Lower leg skin (tissue), 4 donors: ENCODE measurements around the gene ITGB5. TPM values are rescaled to one million over a fixed set of nuclear protein-coding genes. Genes with fewer than 3 reads are reported as not detected.

ENCODE experiments used
- DNase-seq, 2 donors: peaks; one replicate each; pipeline ENCODE4 v3.0.0-alpha.2; 2019; ENCODE audit warnings: low spot score in 2 of 2
- H3K4me3 ChIP-seq: fragments of 200-600 bp; sonication (generic); 2 replicates; pipeline ENCODE4 v1.5.1; 2017; ENCODE audit warnings: mild to moderate bottlenecking, low read depth; ENCODE audit not compliant: poor library complexity, severe bottlenecking
- POLR2A ChIP-seq, 2 donors: fragments of 450-650 bp; IDR thresholded peaks; one replicate each; pipeline ENCODE4 v1.6.1; 2016 to 2017; ENCODE audit warnings: antibody characterized with exemption in 2 of 2, mild to moderate bottlenecking in 1 of 2, moderate library complexity in 1 of 2
- WGBS, 2 donors: methylation state at CpG; one replicate each; pipeline ENCODE4 v1.1.5; 2018; 5-methylcytosine and 5-hydroxymethylcytosine counted together
- intact Hi-C: fragments of 100-400 bp; cut with DNase I; formaldehyde crosslinking; loops from one replicate; pipeline ENCODE4 v1.15.0; 2023; ENCODE audit warnings: low total_unique reads
- total RNA-seq, 4 donors: library from RNA; depleted of rRNA; stranded (reverse); fragments of >200 nt; gene quantifications; one replicate each; pipeline ENCODE4 v1.1.0, GENCODE V29; 2016
- TF ChIP-seq, protein P1 (sequence below), 3 donors: fragments of 450-650 bp; IDR thresholded peaks; one replicate each; pipeline ENCODE4 v1.5.1; 2016; ENCODE audit warnings: antibody characterized with exemption in 3 of 3, mild to moderate bottlenecking in 3 of 3, moderate library complexity in 2 of 3

ITGB5 gene
- total RNA-seq, 4 donors from 2014 or later, result 210 to 414 (median 286) TPM

DNA sequence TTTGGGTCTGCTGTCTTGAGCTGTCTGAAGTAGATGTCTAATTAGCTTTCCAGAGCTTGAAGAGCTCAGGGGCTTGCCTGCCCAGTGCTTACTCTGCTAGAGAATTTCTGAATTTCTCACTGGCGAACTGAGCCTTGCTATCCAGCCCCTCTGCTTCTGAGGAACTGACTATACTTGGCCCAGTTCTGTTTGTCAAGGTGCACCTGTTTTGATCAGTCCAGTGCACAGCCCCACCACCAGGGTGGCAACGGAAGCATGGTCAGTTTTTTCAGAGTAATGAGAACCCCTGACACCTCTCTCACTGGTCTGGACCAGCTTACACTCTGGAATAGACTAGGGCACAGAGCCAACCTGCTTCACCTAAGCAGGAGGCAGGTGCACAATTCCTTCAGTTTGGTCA lies 25.2 kb downstream of the ITGB5 start:
- intact Hi-C loops, result no loop called here
- no peak for TF ChIP-seq POLR2A (IDR thresholded peaks at IDR 0.05)
- TF ChIP-seq, protein P1, sequence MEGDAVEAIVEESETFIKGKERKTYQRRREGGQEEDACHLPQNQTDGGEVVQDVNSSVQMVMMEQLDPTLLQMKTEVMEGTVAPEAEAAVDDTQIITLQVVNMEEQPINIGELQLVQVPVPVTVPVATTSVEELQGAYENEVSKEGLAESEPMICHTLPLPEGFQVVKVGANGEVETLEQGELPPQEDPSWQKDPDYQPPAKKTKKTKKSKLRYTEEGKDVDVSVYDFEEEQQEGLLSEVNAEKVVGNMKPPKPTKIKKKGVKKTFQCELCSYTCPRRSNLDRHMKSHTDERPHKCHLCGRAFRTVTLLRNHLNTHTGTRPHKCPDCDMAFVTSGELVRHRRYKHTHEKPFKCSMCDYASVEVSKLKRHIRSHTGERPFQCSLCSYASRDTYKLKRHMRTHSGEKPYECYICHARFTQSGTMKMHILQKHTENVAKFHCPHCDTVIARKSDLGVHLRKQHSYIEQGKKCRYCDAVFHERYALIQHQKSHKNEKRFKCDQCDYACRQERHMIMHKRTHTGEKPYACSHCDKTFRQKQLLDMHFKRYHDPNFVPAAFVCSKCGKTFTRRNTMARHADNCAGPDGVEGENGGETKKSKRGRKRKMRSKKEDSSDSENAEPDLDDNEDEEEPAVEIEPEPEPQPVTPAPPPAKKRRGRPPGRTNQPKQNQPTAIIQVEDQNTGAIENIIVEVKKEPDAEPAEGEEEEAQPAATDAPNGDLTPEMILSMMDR (IDR thresholded peaks at IDR 0.05), result no peak
- H3K4me3 ChIP-seq, result no peak overlapping the region
- peak in 1 of 2 donors; percentile 60 for DNase-seq
- 78 to 92% methylated on average over 2 of the region's 2 CpGs for WGBS, 2 donors

DNA sequence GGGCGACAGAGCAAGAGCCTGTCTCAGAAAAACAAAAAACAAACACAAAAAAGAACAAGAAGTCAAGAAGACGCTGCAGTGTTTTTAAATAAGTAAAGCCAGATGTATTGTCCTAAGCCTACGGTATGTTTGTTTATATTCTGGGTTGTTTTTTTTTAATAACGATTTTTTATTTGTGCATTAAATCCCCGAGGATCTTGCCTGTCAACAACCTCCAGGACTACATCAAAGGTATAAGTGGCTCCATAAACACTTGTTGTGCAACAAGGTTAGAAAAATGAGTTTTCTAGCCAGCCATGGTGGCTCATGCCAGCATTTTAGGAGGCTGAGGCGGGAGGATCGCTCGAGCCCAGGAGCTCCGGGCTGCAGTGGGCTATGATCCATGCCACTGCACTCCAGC lies 26.1 kb downstream of the ITGB5 start:
- TF ChIP-seq, protein P1 (IDR thresholded peaks at IDR 0.05), result no peak
- no peak for TF ChIP-seq POLR2A (IDR thresholded peaks at IDR 0.05)
- intact Hi-C loops, result no loop called here
- peak in 1 of 2 donors; percentile 80 for DNase-seq
- H3K4me3 ChIP-seq, result no peak overlapping the region
- 57 to 72% methylated on average over 9 of the region's 9 CpGs for WGBS, 2 donors

DNA sequence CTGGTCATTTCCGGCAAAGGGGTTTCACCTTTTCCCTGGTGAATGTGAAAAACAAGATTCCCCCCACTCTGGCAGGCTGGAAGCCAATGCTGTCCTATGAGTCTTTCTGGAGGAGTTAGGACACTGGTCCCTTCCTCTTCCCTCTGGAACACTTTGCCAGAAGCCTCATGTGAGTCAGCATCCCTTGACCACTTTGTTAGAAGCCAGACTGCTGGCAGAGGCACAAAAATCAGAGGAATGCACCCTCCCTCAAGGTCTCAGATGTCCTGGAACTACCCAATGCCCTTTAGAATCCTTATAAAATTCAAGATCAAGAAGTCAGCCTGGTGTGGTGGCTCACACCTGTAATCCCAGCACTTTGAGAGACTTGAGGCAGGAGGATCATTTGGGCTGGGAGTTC lies 26.6 kb downstream of the ITGB5 start:
- no peak overlapping the region for H3K4me3 ChIP-seq
- WGBS, 2 donors, result 50 to 67% methylated on average over 1 of the region's 1 CpG
- intact Hi-C loops, result no loop called here
- TF ChIP-seq, protein P1 (IDR thresholded peaks at IDR 0.05), result no peak
- TF ChIP-seq POLR2A (IDR thresholded peaks at IDR 0.05), result no peak
- peak; percentile 83 to 94 for DNase-seq

- intact Hi-C loops, result no loop called here
- WGBS, 2 donors, result 72 to 73% methylated on average over 7 of the region's 7 CpGs
- no peak overlapping the region for H3K4me3 ChIP-seq
- TF ChIP-seq, protein P1 (IDR thresholded peaks at IDR 0.05), result no peak
- no peak for TF ChIP-seq POLR2A (IDR thresholded peaks at IDR 0.05)
- peak in 1 of 2 donors; percentile 82 for DNase-seq
Measured at GRCh38 chr3:124859025-124859424, 28.1 kb downstream of the ITGB5 start.

GRCh38 chr3:124858275-124858674 lies 28.9 kb downstream of the ITGB5 start:
- intact Hi-C loops, result no loop called here
- 59 to 61% methylated on average over 1 of the region's 1 CpG for WGBS, 2 donors
- no peak for DNase-seq
- no peak for TF ChIP-seq POLR2A (IDR thresholded peaks at IDR 0.05)
- TF ChIP-seq, protein P1 (IDR thresholded peaks at IDR 0.05), result no peak
- no peak overlapping the region for H3K4me3 ChIP-seq

DNA sequence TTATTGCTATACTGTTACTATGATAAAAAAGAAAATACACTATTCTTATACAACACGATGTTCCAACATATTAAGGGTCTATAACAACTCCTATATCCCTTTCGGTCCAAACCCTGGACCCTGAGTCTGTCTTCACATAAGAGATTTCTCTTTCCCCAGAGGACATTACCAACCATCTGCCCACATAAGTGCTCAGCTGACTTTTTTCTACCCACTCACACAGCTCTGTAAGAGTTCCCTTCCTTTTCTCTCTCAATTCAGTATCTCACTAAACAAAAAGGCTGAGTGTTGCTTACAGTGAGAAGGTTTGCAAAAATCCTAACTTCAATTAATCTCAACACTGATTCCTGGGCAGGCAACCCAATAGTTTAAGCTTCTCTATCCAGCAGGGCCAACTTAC lies 30.5 kb downstream of the ITGB5 start:
- H3K4me3 ChIP-seq, result no peak overlapping the region
- no peak for DNase-seq
- intact Hi-C loops, result no loop called here
- TF ChIP-seq, protein P1 (IDR thresholded peaks at IDR 0.05), result no peak
- TF ChIP-seq POLR2A (IDR thresholded peaks at IDR 0.05), result no peak
- whole genome bisulfite sequencing, 2 donors, result 89% methylated on average over 2 of the region's 2 CpGs
